A549 treated with Mapracorat at 1 μM for 4 hours (cell line): Measurements from ENCODE around the gene HDGF. TPM values are rescaled to one million over a fixed set of nuclear protein-coding genes. Genes with fewer than 3 reads are reported as not detected.

ENCODE experiments used
- total RNA-seq: library from RNA; stranded (reverse); fragments of 200-300 nt; extraction: Qiagen RNA extraction; gene quantifications from 5 replicates; pipeline ENCODE4 v1.2.3, GENCODE V29; 2022

The HDGF gene
- total RNA-seq = 429 to 447 TPM (median 435 TPM) in 5 replicates

GRCh38 chr1:156751451-156751756 lies at the start of gene HDGF:
HDGF (minus strand) TSS chr1:156751675; CDS start chr1:156751429, 246 bp downstream.

GRCh38 chr1:156767101-156767878 lies 15.8 kb upstream of the HDGF start, which contains the start of gene PRCC:
PRCC (plus strand) TSS chr1:156767535; CDS start chr1:156767772, 237 bp downstream.

GRCh38 chr1:156740741-156741480 lies 10.6 kb downstream of the HDGF start, which contains the start of gene MRPL24:
MRPL24 (minus strand) TSS chr1:156741088; CDS start chr1:156738704, 2,384 bp downstream.

GRCh38 chr1:156728599-156729462 lies 22.6 kb downstream of the HDGF start, which contains the start of gene ISG20L2:
ISG20L2 (minus strand) TSS chr1:156728766; CDS start chr1:156727652, 1,114 bp downstream.

GRCh38 chr1:156727926-156728598 lies 23.4 kb downstream of the HDGF start, which contains the start of gene METTL25B:
METTL25B (plus strand) TSS chr1:156728469; CDS start chr1:156729105, 636 bp downstream.

GRCh38 chr1:156705321-156705917 lies 46.1 kb downstream of the HDGF start, which contains the start of gene CRABP2:
CRABP2 (minus strand) TSS chr1:156705583; CDS start chr1:156705446, 137 bp downstream.

Other genes starting within 250 kb of the HDGF start
- 12.6 to 20.8 TPM (median 17.0 TPM) in 5 replicates for gene IQGAP3, start 179.1 kb downstream of the HDGF start, total RNA-seq
- not detected in 5 replicates for gene TTC24, start 172.0 kb downstream of the HDGF start, total RNA-seq
- gene NAXE, start 159.9 kb downstream of the HDGF start, total RNA-seq = 150 to 167 TPM (median 166 TPM) in 5 replicates
- 57.4 to 85.5 TPM (median 62.9 TPM) in 5 replicates for gene GPATCH4, start 150.2 kb downstream of the HDGF start, total RNA-seq
- 0.17 to 0.18 TPM in 2 of 5 replicates, not detected in the others for gene HAPLN2, start 132.3 kb downstream of the HDGF start, total RNA-seq
- gene BCAN, start 109.6 kb downstream of the HDGF start, total RNA-seq = 0.12 TPM in 1 of 5 replicates, not detected in the others
- gene NES, start 74.3 kb downstream of the HDGF start, total RNA-seq = 0.98 to 1.4 TPM (median 1.2 TPM) in 5 replicates
- 6.6 to 12.8 TPM (median 9.2 TPM) in 5 replicates for gene CRABP2, start 46.1 kb downstream of the HDGF start, total RNA-seq
- gene METTL25B, start 23.2 kb downstream of the HDGF start, total RNA-seq = 16.9 to 25.5 TPM (median 23.9 TPM) in 5 replicates
- gene ISG20L2, start 22.9 kb downstream of the HDGF start, total RNA-seq = 39.5 to 50.4 TPM (median 42.7 TPM) in 5 replicates
- gene MRPL24, start 10.6 kb downstream of the HDGF start, total RNA-seq = 180 to 214 TPM (median 184 TPM) in 5 replicates
- gene PRCC, start 15.9 kb upstream of the HDGF start, total RNA-seq = 67.3 to 76.8 TPM (median 72.9 TPM) in 5 replicates
- gene SH2D2A, start 65.2 kb upstream of the HDGF start, total RNA-seq = 2.4 to 4.2 TPM (median 3.4 TPM) in 5 replicates
- not detected in 5 replicates for gene INSRR, start 107.4 kb upstream of the HDGF start, total RNA-seq
- gene NTRK1, start 109.2 kb upstream of the HDGF start, total RNA-seq = 0.08 to 0.18 TPM (median 0.13 TPM) in 3 of 5 replicates, not detected in the others
- gene PEAR1, start 142.0 kb upstream of the HDGF start, total RNA-seq = 6.3 to 8.1 TPM (median 7.2 TPM) in 5 replicates
- 0.14 to 0.33 TPM (median 0.18 TPM) in 4 of 5 replicates, not detected in the other for gene LRRC71, start 169.0 kb upstream of the HDGF start, total RNA-seq